ENCODE results near the gene SH2D3C.

The SH2D3C gene

DNA sequence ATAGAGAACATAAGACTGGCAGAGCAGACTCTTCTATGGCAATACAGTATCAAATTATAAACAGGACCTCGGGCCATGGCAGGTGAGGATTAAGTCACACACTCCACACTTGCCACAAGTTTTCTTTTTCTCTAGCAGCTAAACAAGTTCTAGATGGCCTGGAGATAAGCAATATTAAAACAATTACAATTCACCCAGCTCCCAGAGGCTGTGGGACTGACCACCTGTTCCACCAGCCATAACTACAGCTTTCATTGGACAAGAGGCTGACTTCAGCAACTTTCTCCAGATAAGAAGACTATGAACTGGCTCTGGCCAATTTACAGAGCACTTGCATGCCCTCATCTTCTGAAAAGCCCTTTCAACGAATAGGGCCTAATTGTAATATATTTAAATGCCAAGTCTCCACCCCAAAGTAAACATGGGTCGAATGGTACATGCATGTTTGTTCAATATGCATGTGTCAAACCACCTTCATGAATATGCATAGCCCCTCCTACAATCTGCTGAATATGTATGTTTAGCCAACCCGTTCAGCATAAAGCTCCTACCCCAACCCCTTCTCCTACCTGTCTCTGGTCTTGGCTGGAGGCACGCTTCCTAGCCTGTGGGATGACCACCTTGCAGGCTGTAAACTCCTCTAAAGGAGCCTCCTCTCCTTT lies 77.7 kb downstream of the SH2D3C start:
- Histone ChIP-seq H3K9ac (ENCODE audit: low read length) (no peak overlapping the region), H3F3A (ENCODE audit: insufficient read depth, low read length) (no peaks in the 10 kb centered on the region; the same call in 1 of the 2 replicates), H3K4me3 (ENCODE audit: low read depth, low read length, poor library complexity, severe bottlenecking) (no peak overlapping the region), H3K36me3 (ENCODE audit: insufficient read depth, low read length) (no peaks in the 10 kb centered on the region), H3K4me2 (ENCODE audit: low read length) (no peak overlapping the region), H3K9me3 (ENCODE audit: low read length) (no peaks in the 10 kb centered on the region), H3K27me3 (ENCODE audit: insufficient read depth, low read length) (0 out of 2 replicates have a peak, but pooled peaks cover 4% of the 10 kb centered on the region), H4K20me1 (ENCODE audit: insufficient read depth, low read length) (no peaks in the 10 kb centered on the region), H3K4me1 (ENCODE audit: insufficient read depth, low read length, severe bottlenecking) (peaks cover 10% of the 10 kb centered on the region), H3K27ac (ENCODE audit: low read depth, low read length, poor library complexity, severe bottlenecking) (no peak overlapping the region), H2AFZ (ENCODE audit: low read length) (no peak overlapping the region), H3K9me2 (ENCODE audit: low read depth, low read length) (no peaks in the 10 kb centered on the region), H3K79me2 (ENCODE audit: insufficient read depth, low read length) (no peaks in the 10 kb centered on the region)
- TF ChIP-seq EZH2 (IDR thresholded peaks at IDR 0.05; ENCODE audit: borderline replicate concordance, low read length) (no peak), CTCF (IDR thresholded peaks at IDR 0.05; ENCODE audit: low read length) (no peak)

GRCh38 chr9:127700140-127700539 lies 78.3 kb downstream of the SH2D3C start:
- no peaks in the 10 kb centered on the region for H3K9me2 ChIP-seq (ENCODE audit: low read depth, low read length)
- H3K27me3 ChIP-seq (ENCODE audit: insufficient read depth, low read length) = 0 out of 2 replicates have a peak, but pooled peaks cover 2% of the 10 kb centered on the region
- H3K9ac ChIP-seq (ENCODE audit: low read length) = no peak overlapping the region
- H3K4me3 ChIP-seq (ENCODE audit: low read depth, low read length, poor library complexity, severe bottlenecking) = no peak overlapping the region
- H3K79me2 ChIP-seq (ENCODE audit: insufficient read depth, low read length) = no peaks in the 10 kb centered on the region
- H3K36me3 ChIP-seq (ENCODE audit: insufficient read depth, low read length) = no peaks in the 10 kb centered on the region
- H4K20me1 ChIP-seq (ENCODE audit: insufficient read depth, low read length) = no peaks in the 10 kb centered on the region
- no peak overlapping the region for H3K4me2 ChIP-seq (ENCODE audit: low read length)
- no peak for TF ChIP-seq EZH2 (IDR thresholded peaks at IDR 0.05; ENCODE audit: borderline replicate concordance, low read length)
- TF ChIP-seq CTCF (IDR thresholded peaks at IDR 0.05; ENCODE audit: low read length) = no peak
- H3F3A ChIP-seq (ENCODE audit: insufficient read depth, low read length) = no peaks in the 10 kb centered on the region; the same call in 1 of the 2 replicates
- H3K4me1 ChIP-seq (ENCODE audit: insufficient read depth, low read length, severe bottlenecking) = peaks cover 10% of the 10 kb centered on the region
- no peak overlapping the region for H2AFZ ChIP-seq (ENCODE audit: low read length)
- H3K9me3 ChIP-seq (ENCODE audit: low read length) = no peaks in the 10 kb centered on the region
- H3K27ac ChIP-seq (ENCODE audit: low read depth, low read length, poor library complexity, severe bottlenecking) = no peak overlapping the region

DNA sequence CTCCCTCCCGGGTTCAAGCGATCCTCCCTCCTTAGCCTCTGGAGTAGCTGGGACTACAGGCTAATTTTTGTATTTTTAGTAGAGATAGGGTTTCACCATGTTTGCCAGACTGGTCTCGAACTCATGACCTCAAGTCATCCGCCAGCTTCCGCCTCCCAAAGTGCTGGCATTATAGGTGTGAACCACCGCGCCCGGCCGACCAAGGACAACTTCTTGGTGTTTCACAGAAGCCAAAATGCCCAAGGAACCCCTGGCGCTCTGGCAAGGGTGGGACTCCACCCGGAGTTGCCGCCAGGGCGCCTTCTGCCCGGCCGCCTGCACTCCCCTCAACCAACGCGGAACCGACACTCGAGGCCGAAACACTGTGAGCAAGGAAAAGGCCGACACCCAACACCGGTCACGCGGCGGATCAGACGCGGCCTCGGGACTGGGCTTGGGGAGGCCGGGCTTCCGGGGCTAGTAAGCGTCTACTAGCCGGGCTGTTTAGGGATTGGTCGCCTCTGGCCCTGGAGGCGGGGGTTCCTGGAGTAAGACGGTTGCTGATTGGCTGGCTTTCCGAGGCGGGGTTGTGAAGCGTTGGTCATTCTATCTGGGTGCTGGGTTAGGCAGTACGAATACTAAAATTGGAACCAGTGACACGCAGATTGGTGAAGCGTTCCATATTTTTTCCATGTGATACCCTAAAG lies 79.3 kb downstream of the SH2D3C start:
- H3K9me2 ChIP-seq (ENCODE audit: low read depth, low read length) = no peaks in the 10 kb centered on the region
- no peaks in the 10 kb centered on the region for H4K20me1 ChIP-seq (ENCODE audit: insufficient read depth, low read length)
- no peaks in the 10 kb centered on the region for H3K36me3 ChIP-seq (ENCODE audit: insufficient read depth, low read length)
- H3K27ac ChIP-seq (ENCODE audit: low read depth, low read length, poor library complexity, severe bottlenecking) = no peak overlapping the region
- peak overlapping the region; percentile 52; the same call in 1 of the 2 replicates for H2AFZ ChIP-seq (ENCODE audit: low read length)
- H3F3A ChIP-seq (ENCODE audit: insufficient read depth, low read length) = no peaks in the 10 kb centered on the region; the same call in 1 of the 2 replicates
- peak overlapping the region; percentile 28; the same call in 1 of the 2 replicates for H3K9ac ChIP-seq (ENCODE audit: low read length)
- peaks cover 10% of the 10 kb centered on the region for H3K4me1 ChIP-seq (ENCODE audit: insufficient read depth, low read length, severe bottlenecking)
- peak overlapping the region; percentile 59 for H3K4me2 ChIP-seq (ENCODE audit: low read length)
- H3K9me3 ChIP-seq (ENCODE audit: low read length) = no peaks in the 10 kb centered on the region
- no peaks in the 10 kb centered on the region; the same call in 1 of the 2 replicates for H3K27me3 ChIP-seq (ENCODE audit: insufficient read depth, low read length)
- TF ChIP-seq EZH2 (IDR thresholded peaks at IDR 0.05; ENCODE audit: borderline replicate concordance, low read length) = no peak
- TF ChIP-seq CTCF (IDR thresholded peaks at IDR 0.05; ENCODE audit: low read length) = no peak
- peak overlapping the region; percentile 53 for H3K4me3 ChIP-seq (ENCODE audit: low read depth, low read length, poor library complexity, severe bottlenecking)
- H3K79me2 ChIP-seq (ENCODE audit: insufficient read depth, low read length) = no peaks in the 10 kb centered on the region

All from OCI-LY1 (cell line).